Mucosa of rectum (tissue), 2 donors: Measurements from ENCODE around the gene GINS3.

ENCODE experiments used
- H3K27ac ChIP-seq, 2 donors: one replicate each; pipeline ENCODE4 v1.7.0; 2013; ENCODE audit warnings: inconsistent platforms in 2 of 2, low read depth in 2 of 2, low read length in 2 of 2
- H3K27me3 ChIP-seq, 2 donors: one replicate each; pipeline ENCODE4 v1.7.0; 2013; ENCODE audit warnings: low read length in 2 of 2; ENCODE audit not compliant: control insufficient read depth in 2 of 2, insufficient read depth in 2 of 2
- H3K36me3 ChIP-seq, 2 donors: one replicate each; pipeline ENCODE4 v1.7.0; 2013; ENCODE audit warnings: low read length in 2 of 2; ENCODE audit not compliant: control insufficient read depth in 2 of 2, insufficient read depth in 2 of 2
- H3K4me1 ChIP-seq, 2 donors: one replicate each; pipeline ENCODE4 v1.7.0; 2013; ENCODE audit warnings: low read length in 2 of 2, mild to moderate bottlenecking in 1 of 2; ENCODE audit not compliant: control insufficient read depth in 2 of 2, insufficient read depth in 2 of 2
- H3K4me3 ChIP-seq, 2 donors: one replicate each; pipeline ENCODE4 v1.7.0; 2013; ENCODE audit warnings: low read length in 2 of 2
- H3K9ac ChIP-seq, 2 donors: one replicate each; pipeline ENCODE4 v1.7.0; 2013; ENCODE audit warnings: low read length in 2 of 2, low read depth in 1 of 2, mild to moderate bottlenecking in 1 of 2
- H3K9me3 ChIP-seq, 2 donors: one replicate each; pipeline ENCODE4 v1.7.0; 2013; ENCODE audit warnings: low read length in 2 of 2; ENCODE audit not compliant: control insufficient read depth in 2 of 2
- donor health status: healthy.
- donor health status: Normal muscosa, but diverticular disease.

The GINS3 gene

DNA sequence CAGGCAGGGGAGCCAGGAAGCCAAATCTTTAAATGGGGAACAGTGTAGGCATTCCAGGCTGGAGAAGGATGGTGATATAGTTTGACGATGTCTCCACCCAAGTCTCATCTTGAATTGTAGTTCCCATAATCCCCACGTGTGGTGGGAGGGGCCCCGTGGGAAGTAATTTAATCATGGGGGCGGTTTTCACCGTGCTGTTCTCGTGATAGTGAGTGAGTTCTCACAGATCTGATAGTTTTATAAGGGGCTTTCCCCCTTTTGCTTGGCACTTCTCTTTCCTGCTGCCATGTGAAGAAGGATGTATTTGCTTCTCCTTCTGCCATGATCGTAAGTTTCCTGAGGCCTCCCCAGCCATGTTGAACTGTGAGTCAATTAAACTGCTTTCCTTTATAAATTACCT is 28.8 kb downstream of the GINS3 start:
- Histone ChIP-seq H3K4me1 (no peaks in the 10 kb centered on the region), H3K9ac (no peak overlapping the region), H3K36me3 (no peaks in the 10 kb centered on the region), H3K27ac (no peak overlapping the region), H3K9me3 (no peaks in the 10 kb centered on the region), H3K27me3 (peaks cover 0 to 1% of the 10 kb centered on the region in 2 donors), H3K4me3 (no peak overlapping the region)

DNA sequence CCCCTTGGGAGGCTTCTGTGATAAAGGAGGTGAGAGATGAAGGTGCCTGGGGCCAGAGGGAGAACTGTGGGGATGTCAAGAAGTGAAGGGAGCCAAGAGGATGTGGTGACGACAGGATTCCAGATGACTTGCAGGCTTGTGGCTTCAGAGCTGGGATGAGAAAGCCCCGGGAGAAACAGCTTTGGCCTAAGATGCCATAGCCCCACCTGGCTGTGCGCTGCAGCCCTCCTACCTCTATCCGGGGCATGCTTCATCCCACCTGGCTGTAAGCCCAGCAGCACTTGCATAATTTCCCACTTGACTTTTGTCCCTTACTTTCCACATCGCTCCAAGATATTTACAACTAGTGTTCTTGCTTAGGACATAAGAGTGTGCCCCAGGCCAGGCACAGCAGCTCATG is 29.3 kb downstream of the GINS3 start:
- no peaks in the 10 kb centered on the region for H3K9me3 ChIP-seq
- H3K27me3 ChIP-seq, result peaks cover 0 to 2% of the 10 kb centered on the region in 2 donors
- H3K4me1 ChIP-seq, result no peaks in the 10 kb centered on the region
- H3K9ac ChIP-seq, result no peak overlapping the region
- H3K27ac ChIP-seq, result no peak overlapping the region
- H3K4me3 ChIP-seq, result no peak overlapping the region
- no peaks in the 10 kb centered on the region for H3K36me3 ChIP-seq

DNA sequence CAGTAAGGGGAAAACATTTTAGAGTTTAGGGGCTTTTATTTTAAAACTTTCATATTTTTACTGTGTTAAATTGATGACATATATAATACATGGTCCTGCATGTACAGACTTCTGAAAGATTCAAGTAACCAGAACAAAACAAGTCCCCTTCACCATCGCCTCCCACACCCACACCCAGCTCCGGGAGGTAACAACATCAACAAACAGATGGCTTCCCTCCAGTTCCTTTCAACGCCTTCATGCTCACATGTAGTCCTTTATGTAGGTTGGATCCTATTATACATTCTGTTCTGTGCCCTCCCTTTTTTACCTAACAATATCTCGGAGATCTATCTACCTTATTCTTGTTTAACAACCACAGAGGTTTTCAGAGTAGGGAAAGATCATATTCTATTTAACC is 30.5 kb downstream of the GINS3 start:
- Histone ChIP-seq H3K27ac (no peak overlapping the region), H3K27me3 (peaks cover 0 to 2% of the 10 kb centered on the region in 2 donors), H3K4me1 (no peaks in the 10 kb centered on the region), H3K4me3 (no peak overlapping the region), H3K9ac (no peak overlapping the region), H3K36me3 (no peaks in the 10 kb centered on the region), H3K9me3 (no peaks in the 10 kb centered on the region)

DNA sequence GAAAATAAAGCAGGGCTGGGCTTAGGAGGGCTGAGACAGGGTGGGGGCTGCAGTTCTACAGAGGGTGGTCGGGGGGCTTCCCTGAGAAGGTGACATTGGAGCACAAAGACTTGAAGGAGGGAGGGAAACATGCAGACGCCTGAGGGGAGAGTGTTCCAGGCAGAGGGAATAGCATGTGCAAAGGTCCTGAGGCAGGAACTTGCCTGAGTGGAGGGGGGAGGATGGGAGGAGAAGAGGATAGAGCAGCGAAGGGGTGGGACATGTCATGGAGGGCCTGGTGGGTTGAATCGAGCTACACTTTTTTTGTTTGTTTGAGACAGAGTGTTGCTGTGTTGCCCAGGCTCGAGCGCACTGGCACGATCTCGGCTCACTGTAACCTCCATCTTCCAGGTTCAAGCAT is 33.0 kb downstream of the GINS3 start:
- Histone ChIP-seq H3K27ac (peak overlapping the region in 1 of 2 donors; percentile 38), H3K4me3 (no peak overlapping the region), H3K4me1 (no peaks in the 10 kb centered on the region), H3K9me3 (no peaks in the 10 kb centered on the region), H3K9ac (no peak overlapping the region), H3K36me3 (no peaks in the 10 kb centered on the region), H3K27me3 (peaks cover 0 to 2% of the 10 kb centered on the region in 2 donors)

DNA sequence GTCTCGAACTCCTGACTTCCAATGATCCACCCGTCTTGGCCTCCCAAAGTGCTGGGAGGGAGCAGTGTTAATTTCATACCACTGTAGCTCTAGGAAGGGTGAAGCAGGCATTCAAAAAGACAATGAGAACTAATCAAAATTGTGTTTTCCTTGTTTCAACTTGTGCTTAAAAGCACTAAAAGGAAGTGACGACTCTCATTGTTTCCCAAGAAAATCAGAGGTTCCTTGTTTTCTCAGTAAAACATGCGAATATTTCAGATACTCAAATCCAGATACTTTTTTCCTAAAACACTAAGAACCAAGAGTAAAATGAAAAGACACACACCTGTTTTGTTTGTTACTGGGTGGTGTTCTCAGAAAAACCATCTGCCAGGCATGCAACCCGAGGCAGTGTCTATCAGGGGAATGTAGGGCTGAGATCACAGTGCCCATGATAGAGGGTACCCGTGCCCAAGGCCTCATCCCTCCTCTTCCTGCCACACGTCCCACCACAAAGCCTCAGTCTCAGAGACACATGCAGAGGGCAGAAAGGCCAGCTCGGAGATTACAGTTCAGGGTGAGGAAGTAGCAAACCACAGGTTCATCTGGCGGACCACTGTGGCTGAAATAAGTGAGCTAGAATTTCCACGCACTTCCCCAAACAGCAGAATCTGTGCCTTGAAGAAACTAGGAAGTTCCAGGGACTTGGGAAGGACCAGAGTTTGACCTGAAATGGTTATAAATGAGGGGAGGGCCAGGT is 33.7 kb downstream of the GINS3 start:
- Histone ChIP-seq H3K27me3 (peaks cover 0 to 2% of the 10 kb centered on the region in 2 donors), H3K9ac (no peak overlapping the region), H3K27ac (peak overlapping the region in 1 of 2 donors; percentile 38), H3K4me1 (no peaks in the 10 kb centered on the region), H3K36me3 (no peaks in the 10 kb centered on the region), H3K9me3 (no peaks in the 10 kb centered on the region), H3K4me3 (no peak overlapping the region)

DNA sequence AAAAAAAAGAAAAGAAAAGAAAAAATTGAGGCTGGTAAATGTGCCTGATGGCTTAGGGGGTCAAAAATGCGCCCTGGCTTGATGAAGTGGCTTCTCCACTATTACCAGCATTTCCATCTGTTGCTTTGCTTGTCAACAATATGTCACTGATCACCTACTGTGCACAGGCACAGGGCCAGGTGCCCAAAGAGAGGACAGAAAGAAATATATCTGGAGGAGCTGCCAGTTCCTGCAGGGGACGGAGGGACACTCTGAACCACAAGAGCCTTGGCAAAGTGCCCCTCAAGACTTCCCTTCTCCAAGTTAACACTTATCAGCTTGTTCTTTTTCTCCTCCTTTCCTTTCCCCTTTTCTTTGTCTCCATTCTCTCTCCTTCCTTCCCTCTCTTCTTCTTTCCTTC is 34.7 kb downstream of the GINS3 start:
- no peaks in the 10 kb centered on the region for H3K36me3 ChIP-seq
- H3K4me1 ChIP-seq, result no peaks in the 10 kb centered on the region
- no peak overlapping the region for H3K27ac ChIP-seq
- no peak overlapping the region for H3K4me3 ChIP-seq
- H3K9ac ChIP-seq, result no peak overlapping the region
- peaks cover 1 to 2% of the 10 kb centered on the region in 2 donors for H3K27me3 ChIP-seq
- H3K9me3 ChIP-seq, result no peaks in the 10 kb centered on the region

DNA sequence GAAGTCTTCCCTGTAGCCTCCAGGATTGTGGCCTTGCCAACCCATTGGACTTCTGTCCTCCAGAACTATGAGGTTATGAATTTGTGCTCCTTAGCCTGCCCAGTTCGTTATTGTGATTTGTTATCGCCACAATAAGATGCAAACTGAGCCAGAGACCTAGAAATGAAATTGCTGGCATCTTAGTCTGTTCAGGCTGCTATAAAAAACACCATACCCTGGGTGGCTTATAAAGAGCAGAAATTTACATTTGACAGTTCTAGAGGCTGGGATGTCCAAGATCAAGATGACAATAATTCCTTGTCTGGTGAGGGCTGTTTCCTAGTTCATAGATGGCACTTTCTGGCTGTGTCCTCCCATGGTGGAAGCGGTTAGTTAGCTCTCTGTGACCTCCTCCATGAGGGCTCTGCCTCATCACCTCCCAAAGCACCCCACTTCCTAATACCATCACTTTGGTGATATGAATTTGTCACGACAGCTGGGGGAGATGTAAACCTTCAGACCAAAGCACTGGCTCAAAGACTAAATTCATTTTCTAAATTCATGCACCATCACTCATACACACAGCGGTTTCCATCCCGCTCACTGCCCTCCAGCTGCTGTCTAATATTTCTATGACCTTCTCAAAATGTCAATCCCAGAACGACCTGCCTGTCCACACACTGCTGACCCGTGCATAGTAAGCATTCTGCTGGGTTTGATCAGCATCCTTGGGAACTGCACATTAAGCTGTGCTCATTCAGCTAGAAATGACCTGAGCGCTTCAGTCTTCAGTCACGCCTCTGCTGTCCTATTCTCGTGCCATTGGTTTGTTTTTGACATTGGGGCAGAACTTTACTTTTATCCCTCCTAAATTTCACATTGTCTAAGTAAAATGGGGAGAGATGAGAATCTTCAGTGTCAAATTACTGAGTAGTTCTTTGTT is 36.6 kb downstream of the GINS3 start:
- no peak overlapping the region for H3K9ac ChIP-seq
- H3K9me3 ChIP-seq, result no peaks in the 10 kb centered on the region
- H3K36me3 ChIP-seq, result no peaks in the 10 kb centered on the region
- no peak overlapping the region for H3K27ac ChIP-seq
- H3K4me3 ChIP-seq, result no peak overlapping the region
- H3K27me3 ChIP-seq, result peaks cover 1 to 2% of the 10 kb centered on the region in 2 donors
- H3K4me1 ChIP-seq, result no peaks in the 10 kb centered on the region

DNA sequence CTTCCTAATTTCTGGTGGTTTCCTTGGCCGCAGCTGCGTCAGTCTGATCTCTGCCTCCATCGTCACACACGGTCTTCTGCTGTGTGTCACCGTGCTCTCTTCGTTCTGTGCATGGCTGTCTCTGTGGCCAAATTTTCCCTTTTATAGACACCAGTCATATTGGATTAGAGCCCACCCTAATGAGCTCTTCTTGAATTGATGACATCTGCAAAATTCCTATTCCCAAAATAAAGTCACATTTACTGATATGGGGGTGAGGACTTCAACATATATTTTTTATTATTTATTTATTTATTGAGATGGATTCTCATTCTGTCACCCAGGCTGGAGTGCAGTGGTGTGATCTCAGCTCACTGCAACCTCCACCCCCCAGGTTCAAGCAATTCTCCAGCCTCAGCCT is 38.4 kb downstream of the GINS3 start:
- Histone ChIP-seq H3K27ac (no peak overlapping the region), H3K4me3 (no peak overlapping the region), H3K4me1 (no peaks in the 10 kb centered on the region), H3K27me3 (peaks cover 1 to 2% of the 10 kb centered on the region in 2 donors), H3K9me3 (no peaks in the 10 kb centered on the region), H3K9ac (no peak overlapping the region), H3K36me3 (no peaks in the 10 kb centered on the region)

DNA sequence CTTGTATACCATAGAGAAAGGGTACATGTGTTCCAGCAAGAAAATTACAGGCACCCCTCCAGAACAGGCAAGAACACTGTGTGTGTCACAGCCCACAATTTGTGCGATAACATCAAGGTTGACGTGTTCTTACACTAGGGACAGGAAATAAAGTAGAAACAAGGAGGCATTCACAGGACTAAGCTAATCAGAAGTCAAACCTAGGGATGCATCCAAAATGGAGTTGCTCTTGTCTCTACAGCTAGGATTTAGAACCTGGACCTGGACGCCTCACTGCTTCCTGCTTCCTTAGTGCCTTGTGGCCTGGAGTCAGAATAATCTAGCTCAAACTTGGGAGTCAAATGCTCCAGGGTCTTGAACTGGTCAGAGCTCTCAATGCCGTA is 41.3 kb downstream of the GINS3 start:
- H3K4me3 ChIP-seq, result no peak overlapping the region
- no peaks in the 10 kb centered on the region for H3K36me3 ChIP-seq
- no peak overlapping the region for H3K27ac ChIP-seq
- no peaks in the 10 kb centered on the region for H3K9me3 ChIP-seq
- peaks cover 0 to 1% of the 10 kb centered on the region in 2 donors for H3K27me3 ChIP-seq
- no peaks in the 10 kb centered on the region for H3K4me1 ChIP-seq
- no peak overlapping the region for H3K9ac ChIP-seq

DNA sequence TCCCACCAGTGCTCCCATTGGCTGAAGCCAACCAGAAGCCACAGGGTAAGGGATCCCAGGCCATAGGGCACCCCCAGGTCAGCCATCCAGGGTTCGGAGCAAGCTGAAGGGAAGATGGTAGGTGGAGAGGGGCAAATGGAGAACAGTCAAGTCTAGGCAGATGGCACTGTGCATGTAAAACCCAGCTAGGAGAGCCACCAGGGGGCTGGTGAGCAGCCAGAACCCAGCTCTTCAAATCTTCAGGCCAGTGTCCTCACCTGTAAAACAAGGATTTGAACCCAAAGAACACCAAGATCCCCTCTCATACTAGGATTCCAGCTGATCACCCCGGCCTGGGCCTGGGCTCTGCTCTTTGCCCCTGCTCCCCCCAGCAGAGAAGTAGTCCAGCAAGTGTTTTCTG is 43.5 kb downstream of the GINS3 start:
- Histone ChIP-seq H3K27ac (no peak overlapping the region), H3K9ac (no peak overlapping the region), H3K4me3 (no peak overlapping the region), H3K27me3 (peaks cover 0 to 1% of the 10 kb centered on the region in 2 donors), H3K36me3 (no peaks in the 10 kb centered on the region), H3K9me3 (no peaks in the 10 kb centered on the region), H3K4me1 (no peaks in the 10 kb centered on the region)
